GM12801 (cell line): ENCODE data around the gene SNRNP70.

Experiments used
- CTCF ChIP-seq: IDR thresholded peaks from one replicate; pipeline ENCODE4 v1.5.1; 2011; ENCODE audit warnings: control low read depth; ENCODE audit not compliant: insufficient read length; ENCODE audit errors: extremely low read depth

Gene SNRNP70

GRCh38 chr19:49125025-49125731 lies 39.9 kb downstream of the SNRNP70 start:
- no peak for TF ChIP-seq CTCF

GRCh38 chr19:49126575-49126974 lies 41.3 kb downstream of the SNRNP70 start:
- no peak for TF ChIP-seq CTCF

- TF ChIP-seq CTCF = no peak
These were observed 42.7 kb downstream of the SNRNP70 start for GRCh38 chr19:49127674-49128544.

- TF ChIP-seq CTCF = no peak
These were observed 43.4 kb downstream of the SNRNP70 start for GRCh38 chr19:49128545-49129237.

- TF ChIP-seq CTCF = no peak
These were observed 44.0 kb downstream of the SNRNP70 start for GRCh38 chr19:49129238-49129583.

GRCh38 chr19:49130325-49130724 lies 45.1 kb downstream of the SNRNP70 start:
- TF ChIP-seq CTCF = no peak

GRCh38 chr19:49132974-49133609 lies 47.8 kb downstream of the SNRNP70 start:
- TF ChIP-seq CTCF = no peak
